ENCODE results near the gene IDUA. TPM values are rescaled to one million over a fixed set of nuclear protein-coding genes. Genes with fewer than 3 reads are reported as not detected.

Gene IDUA
- total RNA-seq, 1 experiment from 2014 or later = 10.1 TPM

GRCh38 chr4:1019729-1020470, 33.1 kb downstream of the IDUA start:
- H4K20me1 ChIP-seq (ENCODE audit: low read length) = no peaks in the 10 kb centered on the region
- CTCF ChIA-PET = no interaction called here
- intact Hi-C loops (cut with micrococcal nuclease) = no loop called here
- H3K36me3 ChIP-seq (ENCODE audit: low read depth, low read length) = no peaks in the 10 kb centered on the region
- ATAC-seq = no peak
- no peak overlapping the region for H3K4me3 ChIP-seq (ENCODE audit: low read length)
- H3K9me3 ChIP-seq (ENCODE audit: low read length) = no peaks in the 10 kb centered on the region
- no peaks in the 10 kb centered on the region for H3F3A ChIP-seq (ENCODE audit: low read length, unreplicated experiment)
- H2AFZ ChIP-seq (ENCODE audit: low read length) = no peak overlapping the region
- H3K4me2 ChIP-seq (ENCODE audit: low read length) = no peak overlapping the region
- TF ChIP-seq EZH2 (IDR thresholded peaks at IDR 0.05; ENCODE audit: low read length, unreplicated experiment) (no peak), CTCF (conservative IDR thresholded peaks at IDR 0.05; ENCODE audit: low read depth, low read length) (no peak), EZH2phosphoT487 (IDR thresholded peaks at IDR 0.05; ENCODE audit: borderline replicate concordance, low read length) (no peak)
- H3K27me3 ChIP-seq (ENCODE audit: low read length) = no peaks in the 10 kb centered on the region
- no peak for DNase-seq
- H3K79me2 ChIP-seq (ENCODE audit: low read length) = no peaks in the 10 kb centered on the region
- BruUV-seq (replicated peaks) = no TSS peak
- H3K9ac ChIP-seq (ENCODE audit: low read length) = no peak overlapping the region
- POLR2A ChIA-PET (ENCODE audit: unreplicated experiment) = no interaction called here
- no peaks in the 10 kb centered on the region for H3K9me2 ChIP-seq (replicated peaks; ENCODE audit: low read length)
- H3K27ac ChIP-seq (ENCODE audit: low read length) = no peak overlapping the region
- no peaks in the 10 kb centered on the region for H3K4me1 ChIP-seq (ENCODE audit: insufficient read depth, low read length)

GRCh38 chr4:1021386-1022050, 34.7 kb downstream of the IDUA start:
- no peaks in the 10 kb centered on the region for H3K4me1 ChIP-seq (ENCODE audit: insufficient read depth, low read length)
- H2AFZ ChIP-seq (ENCODE audit: low read length) = no peak overlapping the region
- BruUV-seq (replicated peaks) = no TSS peak
- H3K36me3 ChIP-seq (ENCODE audit: low read depth, low read length) = no peaks in the 10 kb centered on the region
- intact Hi-C loops (cut with micrococcal nuclease) = no loop called here
- TF ChIP-seq EZH2 (IDR thresholded peaks at IDR 0.05; ENCODE audit: low read length, unreplicated experiment) (no peak), CTCF (conservative IDR thresholded peaks at IDR 0.05; ENCODE audit: low read depth, low read length) (no peak), EZH2phosphoT487 (IDR thresholded peaks at IDR 0.05; ENCODE audit: borderline replicate concordance, low read length) (no peak)
- no peaks in the 10 kb centered on the region for H3K79me2 ChIP-seq (ENCODE audit: low read length)
- no peaks in the 10 kb centered on the region for H3F3A ChIP-seq (ENCODE audit: low read length, unreplicated experiment)
- ChIA-PET POLR2A (ENCODE audit: unreplicated experiment) (no interaction called here), CTCF (no interaction called here)
- no peak overlapping the region for H3K4me2 ChIP-seq (ENCODE audit: low read length)
- H3K9ac ChIP-seq (ENCODE audit: low read length) = no peak overlapping the region
- H3K9me3 ChIP-seq (ENCODE audit: low read length) = no peaks in the 10 kb centered on the region
- DNase-seq (no peak), ATAC-seq (no peak)
- no peaks in the 10 kb centered on the region for H4K20me1 ChIP-seq (ENCODE audit: low read length)
- H3K9me2 ChIP-seq (replicated peaks; ENCODE audit: low read length) = no peaks in the 10 kb centered on the region
- H3K27me3 ChIP-seq (ENCODE audit: low read length) = no peaks in the 10 kb centered on the region
- H3K27ac ChIP-seq (ENCODE audit: low read length) = no peak overlapping the region
- no peak overlapping the region for H3K4me3 ChIP-seq (ENCODE audit: low read length)
